IMR-90 (cell line): ENCODE data around the gene WDR45B. TPM values are rescaled to one million over a fixed set of nuclear protein-coding genes. Genes with fewer than 3 reads are reported as not detected.

Source experiments
- ATAC-seq: fragments of 200-7000 bp; cut with Tn5 transposase; 2 replicates; pipeline ENCODE4 v1.9.1; 2020; ENCODE audit warnings: low read depth, mild to moderate bottlenecking, moderate library complexity
- BruUV-seq: library from RNA; stranded (reverse); fragments of 400-500 nt; replicated peaks from 2 replicates; lab custom pipeline; 2021; lab: Mats Ljungman, UMichigan
- CTCF ChIA-PET: fragments of 300-600 bp; formaldehyde crosslinking; extraction: SDS; loops from one replicate; lab custom pipeline; 2021; ENCODE audit warnings: antibody characterized with exemption; lab: Yijun Ruan, JAX
- POLR2A ChIA-PET: fragments of 300-600 bp; sonication (Branson Sonifier 250); formaldehyde crosslinking; loops from one replicate; lab custom pipeline; 2022; ENCODE audit warnings: antibody characterized with exemption; ENCODE audit not compliant: unreplicated experiment; lab: Charles Lee
- DNase-seq: peaks from one replicate; pipeline ENCODE4 v3.0.0; 2013
- H2AFZ ChIP-seq: replicated peaks from 2 replicates; pipeline ENCODE3; 2013; ENCODE audit warnings: low read length, mild to moderate bottlenecking; ENCODE audit not compliant: poor library complexity
- H2AK5ac ChIP-seq: 2 replicates; pipeline ENCODE4 v1.6.1; 2013; ENCODE audit warnings: low read depth, low read length, inconsistent platforms
- H2AK9ac ChIP-seq: replicated peaks from 2 replicates; pipeline ENCODE3; 2013; ENCODE audit warnings: mild to moderate bottlenecking, low read depth, low read length, moderate library complexity; ENCODE audit not compliant: poor library complexity
- H2BK120ac ChIP-seq: 2 replicates; pipeline ENCODE4 v1.6.1; 2013; ENCODE audit warnings: low read depth, low read length, inconsistent platforms
- H2BK15ac ChIP-seq: 3 replicates; pipeline ENCODE4 v1.6.1; 2013; ENCODE audit warnings: low read depth, low read length, inconsistent platforms
- H2BK20ac ChIP-seq: 2 replicates; pipeline ENCODE4 v1.6.1; 2013; ENCODE audit warnings: low read depth, mild to moderate bottlenecking, inconsistent platforms, low read length, moderate library complexity
- H2BK5ac ChIP-seq: 2 replicates; pipeline ENCODE4 v1.6.1; 2013; ENCODE audit warnings: mild to moderate bottlenecking, low read depth, low read length, inconsistent platforms; ENCODE audit not compliant: poor library complexity, severe bottlenecking
- H3K14ac ChIP-seq: replicated peaks from 2 replicates; pipeline ENCODE4 v1.6.1; 2013; ENCODE audit warnings: low read depth, low read length, inconsistent platforms
- H3K18ac ChIP-seq: 2 replicates; pipeline ENCODE4 v1.6.1; 2013; ENCODE audit warnings: low read depth, low read length, control low read depth
- H3K23ac ChIP-seq: 2 replicates; pipeline ENCODE4 v1.6.1; 2013; ENCODE audit warnings: low read depth, low read length, inconsistent platforms
- H3K27ac ChIP-seq: 2 replicates; pipeline ENCODE4 v1.5.1; 2013; ENCODE audit warnings: mild to moderate bottlenecking, control low read depth, low read length; ENCODE audit not compliant: insufficient read depth
- H3K27me3 ChIP-seq: 2 replicates; pipeline ENCODE4 v1.6.1; 2013; ENCODE audit warnings: low read length; ENCODE audit not compliant: control insufficient read depth, insufficient read depth
- H3K36me3 ChIP-seq: 2 replicates; pipeline ENCODE4 v1.6.1; 2013; ENCODE audit warnings: low read length, mixed read lengths; ENCODE audit not compliant: control insufficient read depth, insufficient read depth
- H3K4ac ChIP-seq: 2 replicates; pipeline ENCODE4 v1.6.1; 2013; ENCODE audit warnings: low read depth, low read length, inconsistent platforms
- H3K4me1 ChIP-seq: 2 replicates; pipeline ENCODE4 v1.6.1; 2013; ENCODE audit warnings: low read length, mixed read lengths; ENCODE audit not compliant: control insufficient read depth, insufficient read depth
- H3K4me2 ChIP-seq: 2 replicates; pipeline ENCODE4 v1.6.1; 2013; ENCODE audit warnings: low read depth, mild to moderate bottlenecking, control low read depth, low read length, moderate library complexity
- H3K4me3 ChIP-seq: 2 replicates; pipeline ENCODE4 v1.5.1; 2013; ENCODE audit warnings: low read depth, mild to moderate bottlenecking, control low read depth, low read length, moderate library complexity; ENCODE audit not compliant: insufficient read depth
- H3K56ac ChIP-seq: 2 replicates; pipeline ENCODE4 v1.6.1; 2013; ENCODE audit warnings: low read length, inconsistent platforms; ENCODE audit not compliant: insufficient read depth; ENCODE audit errors: extremely low read depth
- H3K79me1 ChIP-seq, 2 experiments: 2 replicates each; pipeline ENCODE4 v1.6.1; 2013; ENCODE audit warnings: low read length in 2 of 2, inconsistent platforms in 1 of 2, low read depth in 1 of 2
- H3K9ac ChIP-seq: 2 replicates; pipeline ENCODE4 v1.6.1; 2013; ENCODE audit warnings: low read depth, low read length, control low read depth
- H3K9me1 ChIP-seq: 2 replicates; pipeline ENCODE4 v1.6.1; 2013; ENCODE audit warnings: low read length, inconsistent platforms; ENCODE audit not compliant: insufficient read depth
- H3K9me3 ChIP-seq: 2 replicates; pipeline ENCODE4 v1.6.1; 2013; ENCODE audit warnings: low read length; ENCODE audit not compliant: control insufficient read depth, insufficient read depth
- H4K20me1 ChIP-seq: 2 replicates; pipeline ENCODE4 v1.6.1; 2013; ENCODE audit warnings: low read length, inconsistent platforms; ENCODE audit not compliant: insufficient read depth
- H4K5ac ChIP-seq: 2 replicates; pipeline ENCODE4 v1.6.1; 2013; ENCODE audit warnings: mild to moderate bottlenecking, low read depth, low read length, control low read depth
- H4K8ac ChIP-seq, 2 experiments: 2 replicates each; pipeline ENCODE4 v1.6.1; 2013; ENCODE audit warnings: low read depth in 2 of 2, low read length in 2 of 2, control low read depth in 1 of 2, inconsistent platforms in 1 of 2
- H4K91ac ChIP-seq: 2 replicates; pipeline ENCODE4 v1.6.1; 2013; ENCODE audit warnings: low read depth, low read length, inconsistent platforms; ENCODE audit not compliant: insufficient read depth
- MAFK ChIP-seq: IDR thresholded peaks from 2 replicates; pipeline ENCODE4 v1.6.1; 2012; ENCODE audit warnings: low read depth, low read length, improper control_type of control experiment
- MXI1 ChIP-seq: IDR thresholded peaks from 2 replicates; pipeline ENCODE4 v1.6.1; 2012; ENCODE audit warnings: low read depth, mild to moderate bottlenecking, low read length, moderate library complexity, borderline replicate concordance
- NFE2L2 ChIP-seq: fragments of 150-350 bp; IDR thresholded peaks from 2 replicates; pipeline ENCODE4 v1.6.1; 2016; ENCODE audit warnings: low read depth, mild to moderate bottlenecking, low read length
- RCOR1 ChIP-seq: IDR thresholded peaks from 2 replicates; pipeline ENCODE4 v1.6.1; 2012; ENCODE audit warnings: mild to moderate bottlenecking, low read length, improper control_type of control experiment; ENCODE audit not compliant: insufficient replicate concordance
- WGBS, 2 experiments: methylation state at CpG; one replicate each; pipeline versions ENCODE4 v1.1.5 to v1.1.7; 2013; ENCODE audit warnings: missing lambda C conversion rate in 2 of 2; ENCODE audit not compliant: insufficient read length in 1 of 2; ENCODE audit errors: extremely low coverage in 2 of 2; 5-methylcytosine and 5-hydroxymethylcytosine counted together
- dilution Hi-C: fragments of 300-500 bp; cut with HindIII; formaldehyde crosslinking; loops from one replicate; pipeline ENCODE4 v1.14.3; 2018; ENCODE audit warnings: low sequenced_read_pairs; ENCODE audit not compliant: unreplicated experiment
- in situ Hi-C: fragments of 300-500 bp; cut with MboI; formaldehyde crosslinking; loops from 3 replicates; pipeline ENCODE4 v1.14.3; 2019; ENCODE audit warnings: low sequenced_read_pairs, inconsistent platforms, mixed read lengths
- intact Hi-C: fragments of 100-400 bp; cut with micrococcal nuclease; formaldehyde crosslinking; loops from 2 replicates; pipeline ENCODE4 v1.10.0; 2022
- polyA plus RNA-seq, 3 experiments: library from polyadenylated mRNA; depleted of rRNA; stranded (reverse); fragments of >200 nt; gene quantifications; 2 replicates each; pipeline ENCODE4 v1.2.3, GENCODE V29; 2012; ENCODE audit warnings: low replicate concordance in 1 of 3
- total RNA-seq: library from RNA; depleted of rRNA; stranded (reverse); fragments of >200 nt; gene quantifications from 2 replicates; pipeline ENCODE4 v1.2.3, GENCODE V29; 2012

WDR45B gene
- total and polyA plus RNA-seq, 2 of the 4 experiments (the other 2 are of a cell fraction): 98.2 to 110 TPM

GRCh38 chr17:82631544-82631943 lies 16.7 kb downstream of the WDR45B start:
- Histone ChIP-seq H4K91ac (no peak overlapping the region), H3K36me3 (peaks cover 47% of the 10 kb centered on the region), H3K79me1 (peaks cover 45 to 79% of the 10 kb centered on the region in 2 experiments), H2BK120ac (no peak overlapping the region), H4K20me1 (peaks cover 69% of the 10 kb centered on the region), H3K27me3 (no peaks in the 10 kb centered on the region), H3K4me2 (no peak overlapping the region), H3K9ac (no peak overlapping the region), H2BK5ac (no peak overlapping the region), H3K27ac (no peak overlapping the region), H4K5ac (no peak overlapping the region), H3K23ac (no peak overlapping the region), H2BK20ac (no peak overlapping the region), H2AK5ac (no peak overlapping the region), H3K9me3 (no peaks in the 10 kb centered on the region), H3K9me1 (0 out of 2 replicates have a peak, but pooled peaks cover 7% of the 10 kb centered on the region), H3K14ac (no peak overlapping the region), H3K4me3 (no peak overlapping the region), H2BK15ac (no peak overlapping the region), H2AK9ac (no peak overlapping the region), H3K4me1 (no peaks in the 10 kb centered on the region), H2AFZ (no peak overlapping the region), H3K4ac (no peak overlapping the region), H4K8ac (no peak overlapping the region), H3K56ac (no peak overlapping the region), H3K18ac (no peak overlapping the region)
- intact Hi-C loops: no loop called here
- dilution Hi-C loops: no loop called here
- no peak for ATAC-seq
- no TSS peak for BruUV-seq
- ChIA-PET CTCF (no interaction called here), POLR2A (no interaction called here)
- no CpG with 5 or more reads among the region's 6 CpGs for WGBS, 2 experiments
- in situ Hi-C loops: no loop called here
- DNase-seq: no peak
- TF ChIP-seq MAFK: peak; percentile 33
- TF ChIP-seq NFE2L2: no peak
- no peak for TF ChIP-seq MXI1
- TF ChIP-seq RCOR1: no peak
